HG03571 (cell line): ENCODE results near the gene RNF157.
"Not testable (repeated sequence)": the region's sequence is repeated elsewhere in the genome, so short reads cannot be mapped to it uniquely, and the experiment has no call there.

Experiments
- ATAC-seq: cut with Tn5 transposase; IDR thresholded peaks from one replicate; pipeline ENCODE4 v1.9.1; 2021; ENCODE audit not compliant: unreplicated experiment

Gene RNF157

GRCh38 chr17:76236603-76237002, 3.7 kb downstream of the RNF157 start:
- ATAC-seq, result no peak

GRCh38 chr17:76235883-76236282, 4.4 kb downstream of the RNF157 start:
- ATAC-seq, result no peak

GRCh38 chr17:76234354-76234679, 6.0 kb downstream of the RNF157 start:
- no peak for ATAC-seq

- ATAC-seq, result no peak
Observed at GRCh38 chr17:76233588-76234353, 6.5 kb downstream of the RNF157 start.

GRCh38 chr17:76232342-76232741, 8.0 kb downstream of the RNF157 start:
- no peak for ATAC-seq

- ATAC-seq, result not testable (repeated sequence)
Observed at GRCh38 chr17:76226749-76227148, 13.5 kb downstream of the RNF157 start.

GRCh38 chr17:76225373-76226086, 14.8 kb downstream of the RNF157 start:
- ATAC-seq, result not testable (repeated sequence)

- ATAC-seq, result no peak
Observed at GRCh38 chr17:76223802-76224201, 16.5 kb downstream of the RNF157 start.

GRCh38 chr17:76219670-76220383, 20.5 kb downstream of the RNF157 start:
- no peak for ATAC-seq

- ATAC-seq, result no peak
Observed at GRCh38 chr17:76217081-76217480, 23.2 kb downstream of the RNF157 start.

GRCh38 chr17:76213491-76213890, 26.8 kb downstream of the RNF157 start:
- ATAC-seq, result no peak

- ATAC-seq, result no peak
Observed at GRCh38 chr17:76208120-76208519, 32.2 kb downstream of the RNF157 start.

- no peak for ATAC-seq
Observed at GRCh38 chr17:76207275-76208059, 32.8 kb downstream of the RNF157 start.

- ATAC-seq, result not testable (repeated sequence)
Observed at GRCh38 chr17:76205542-76206144, 34.6 kb downstream of the RNF157 start.

- ATAC-seq, result no peak
Observed at GRCh38 chr17:76204277-76204676, 36.0 kb downstream of the RNF157 start.

GRCh38 chr17:76200354-76200753, 39.9 kb downstream of the RNF157 start:
- no peak for ATAC-seq

- ATAC-seq, result no peak
Observed at GRCh38 chr17:76199469-76199868, 40.8 kb downstream of the RNF157 start.

GRCh38 chr17:76198702-76199101, 41.6 kb downstream of the RNF157 start:
- no peak for ATAC-seq

GRCh38 chr17:76197911-76198310, 42.4 kb downstream of the RNF157 start:
- ATAC-seq, result no peak

- no peak for ATAC-seq
Observed at GRCh38 chr17:76196675-76197074, 43.6 kb downstream of the RNF157 start.
